ENCODE measurements around the gene IGFL2.

The IGFL2 gene

GRCh38 chr19:46125447-46125846 is 22.6 kb upstream of the IGFL2 start:
- Mint-ChIP-seq H3K27ac (ENCODE audit: low read depth) (no peak overlapping the region), H3K27me3 (peaks cover 84% of the 10 kb centered on the region)

GRCh38 chr19:46126086-46126580 is 21.9 kb upstream of the IGFL2 start:
- no peak for ATAC-seq (replicated peaks; ENCODE audit: extremely low read depth, poor library complexity, severe bottlenecking)
- no peaks in the 10 kb centered on the region for H3K36me3 Mint-ChIP-seq (ENCODE audit: insufficient read depth)
- H3K9me3 Mint-ChIP-seq: no peaks in the 10 kb centered on the region
- no peak for DNase-seq (ENCODE audit: low spot score in 2 of 2)
- no peak overlapping the region for H3K4me3 Mint-ChIP-seq
- H3K27me3 Mint-ChIP-seq: peaks cover 86% of the 10 kb centered on the region
- H3K27ac Mint-ChIP-seq (ENCODE audit: low read depth): no peak overlapping the region
- no peaks in the 10 kb centered on the region for H3K4me1 Mint-ChIP-seq

More at GRCh38 chr19:46125447-46125846, 22.6 kb upstream of the IGFL2 start:
- no peaks in the 10 kb centered on the region for H3K9me3 Mint-ChIP-seq
- no peak for DNase-seq (ENCODE audit: low spot score in 2 of 2)
- ATAC-seq (replicated peaks; ENCODE audit: extremely low read depth, poor library complexity, severe bottlenecking): no peak
- H3K36me3 Mint-ChIP-seq (ENCODE audit: insufficient read depth): no peaks in the 10 kb centered on the region
- H3K4me1 Mint-ChIP-seq: no peaks in the 10 kb centered on the region
- no peak overlapping the region for H3K4me3 Mint-ChIP-seq

- no peaks in the 10 kb centered on the region for H3K36me3 Mint-ChIP-seq (ENCODE audit: insufficient read depth)
- H3K27ac Mint-ChIP-seq (ENCODE audit: low read depth): no peak overlapping the region
- no peak overlapping the region for H3K4me3 Mint-ChIP-seq
- no peak for ATAC-seq (replicated peaks; ENCODE audit: extremely low read depth, poor library complexity, severe bottlenecking)
- DNase-seq (ENCODE audit: low spot score in 2 of 2): no peak
- H3K4me1 Mint-ChIP-seq: no peaks in the 10 kb centered on the region
- H3K27me3 Mint-ChIP-seq: peaks cover 93% of the 10 kb centered on the region
- H3K9me3 Mint-ChIP-seq: no peaks in the 10 kb centered on the region
These were observed 16.4 kb upstream of the IGFL2 start for GRCh38 chr19:46131485-46132143.

- DNase-seq (ENCODE audit: low spot score in 2 of 2) (no peak), ATAC-seq (replicated peaks; ENCODE audit: extremely low read depth, poor library complexity, severe bottlenecking) (no peak)
- H3K27me3 Mint-ChIP-seq: peaks cover 93% of the 10 kb centered on the region
- no peak overlapping the region for H3K27ac Mint-ChIP-seq (ENCODE audit: low read depth)
- no peaks in the 10 kb centered on the region for H3K36me3 Mint-ChIP-seq (ENCODE audit: insufficient read depth)
- H3K9me3 Mint-ChIP-seq: no peaks in the 10 kb centered on the region
- H3K4me3 Mint-ChIP-seq: no peak overlapping the region
- H3K4me1 Mint-ChIP-seq: no peaks in the 10 kb centered on the region
These were observed 15.4 kb upstream of the IGFL2 start for GRCh38 chr19:46132508-46133100.

- Mint-ChIP-seq H3K4me3 (no peak overlapping the region), H3K36me3 (ENCODE audit: insufficient read depth) (no peaks in the 10 kb centered on the region), H3K9me3 (no peaks in the 10 kb centered on the region), H3K27ac (ENCODE audit: low read depth) (no peak overlapping the region), H3K27me3 (peaks cover 93% of the 10 kb centered on the region), H3K4me1 (no peaks in the 10 kb centered on the region)
- DNase-seq (ENCODE audit: low spot score in 2 of 2) (no peak), ATAC-seq (replicated peaks; ENCODE audit: extremely low read depth, poor library complexity, severe bottlenecking) (no peak)
These were observed 14.9 kb upstream of the IGFL2 start for GRCh38 chr19:46133101-46133627.

- no peak overlapping the region for H3K27ac Mint-ChIP-seq (ENCODE audit: low read depth)
- DNase-seq (ENCODE audit: low spot score in 2 of 2) (no peak), ATAC-seq (replicated peaks; ENCODE audit: extremely low read depth, poor library complexity, severe bottlenecking) (no peak)
- no peak overlapping the region for H3K4me3 Mint-ChIP-seq
- peaks cover 93% of the 10 kb centered on the region for H3K27me3 Mint-ChIP-seq
- H3K36me3 Mint-ChIP-seq (ENCODE audit: insufficient read depth): no peaks in the 10 kb centered on the region
- H3K4me1 Mint-ChIP-seq: no peaks in the 10 kb centered on the region
- H3K9me3 Mint-ChIP-seq: no peaks in the 10 kb centered on the region
These were observed 14.2 kb upstream of the IGFL2 start for GRCh38 chr19:46133777-46134241.

GRCh38 chr19:46134527-46134926 is 13.5 kb upstream of the IGFL2 start:
- no peaks in the 10 kb centered on the region for H3K36me3 Mint-ChIP-seq (ENCODE audit: insufficient read depth)
- peaks cover 93% of the 10 kb centered on the region for H3K27me3 Mint-ChIP-seq
- ATAC-seq (replicated peaks; ENCODE audit: extremely low read depth, poor library complexity, severe bottlenecking) (no peak), DNase-seq (ENCODE audit: low spot score in 2 of 2) (no peak)
- H3K4me1 Mint-ChIP-seq: no peaks in the 10 kb centered on the region
- no peak overlapping the region for H3K4me3 Mint-ChIP-seq
- H3K9me3 Mint-ChIP-seq: no peaks in the 10 kb centered on the region
- H3K27ac Mint-ChIP-seq (ENCODE audit: low read depth): no peak overlapping the region

GRCh38 chr19:46137915-46138473 is 10.0 kb upstream of the IGFL2 start:
- no peak for DNase-seq (ENCODE audit: low spot score in 2 of 2)
- H3K27ac Mint-ChIP-seq (ENCODE audit: low read depth): no peak overlapping the region
- no peaks in the 10 kb centered on the region for H3K4me1 Mint-ChIP-seq
- no peaks in the 10 kb centered on the region for H3K36me3 Mint-ChIP-seq (ENCODE audit: insufficient read depth)
- ATAC-seq (replicated peaks; ENCODE audit: extremely low read depth, poor library complexity, severe bottlenecking): no peak
- H3K27me3 Mint-ChIP-seq: peaks cover 78% of the 10 kb centered on the region
- no peak overlapping the region for H3K4me3 Mint-ChIP-seq
- no peaks in the 10 kb centered on the region for H3K9me3 Mint-ChIP-seq

GRCh38 chr19:46141421-46141820 is 6.6 kb upstream of the IGFL2 start:
- peaks cover 74% of the 10 kb centered on the region for H3K27me3 Mint-ChIP-seq
- no peak overlapping the region for H3K4me3 Mint-ChIP-seq

GRCh38 chr19:46142294-46142693 is 5.7 kb upstream of the IGFL2 start:
- H3K27ac Mint-ChIP-seq (ENCODE audit: low read depth): no peak overlapping the region
- H3K9me3 Mint-ChIP-seq: no peaks in the 10 kb centered on the region
- H3K4me1 Mint-ChIP-seq: no peaks in the 10 kb centered on the region
- no peak overlapping the region for H3K4me3 Mint-ChIP-seq
- DNase-seq (ENCODE audit: low spot score in 2 of 2): no peak
- peaks cover 74% of the 10 kb centered on the region for H3K27me3 Mint-ChIP-seq
- no peak for ATAC-seq (replicated peaks; ENCODE audit: extremely low read depth, poor library complexity, severe bottlenecking)
- no peaks in the 10 kb centered on the region for H3K36me3 Mint-ChIP-seq (ENCODE audit: insufficient read depth)

More at GRCh38 chr19:46141421-46141820, 6.6 kb upstream of the IGFL2 start:
- Mint-ChIP-seq H3K36me3 (ENCODE audit: insufficient read depth) (no peaks in the 10 kb centered on the region), H3K9me3 (no peaks in the 10 kb centered on the region), H3K27ac (ENCODE audit: low read depth) (no peak overlapping the region), H3K4me1 (no peaks in the 10 kb centered on the region)
- ATAC-seq (replicated peaks; ENCODE audit: extremely low read depth, poor library complexity, severe bottlenecking) (no peak), DNase-seq (ENCODE audit: low spot score in 2 of 2) (no peak)

- Mint-ChIP-seq H3K36me3 (ENCODE audit: insufficient read depth) (no peaks in the 10 kb centered on the region), H3K4me3 (no peak overlapping the region), H3K27ac (ENCODE audit: low read depth) (no peak overlapping the region), H3K9me3 (no peaks in the 10 kb centered on the region), H3K4me1 (no peaks in the 10 kb centered on the region), H3K27me3 (peaks cover 73% of the 10 kb centered on the region)
- DNase-seq (ENCODE audit: low spot score in 2 of 2) (no peak), ATAC-seq (replicated peaks; ENCODE audit: extremely low read depth, poor library complexity, severe bottlenecking) (no peak)
These were observed 3.3 kb upstream of the IGFL2 start for GRCh38 chr19:46144756-46145155.

- Mint-ChIP-seq H3K27me3 (peaks cover 81% of the 10 kb centered on the region), H3K9me3 (no peaks in the 10 kb centered on the region), H3K4me3 (no peak overlapping the region), H3K36me3 (ENCODE audit: insufficient read depth) (no peaks in the 10 kb centered on the region), H3K4me1 (no peaks in the 10 kb centered on the region), H3K27ac (ENCODE audit: low read depth) (no peak overlapping the region)
- no peak for DNase-seq (ENCODE audit: low spot score in 2 of 2)
- ATAC-seq (replicated peaks; ENCODE audit: extremely low read depth, poor library complexity, severe bottlenecking): no peak
These were observed 785 bp upstream of the IGFL2 start for GRCh38 chr19:46147166-46147740.

Measured in central memory CD8-positive, alpha-beta T cell (primary cell).